Kidney (tissue), 14 donors: ENCODE results near the gene MAP2K3. TPM values are rescaled to one million over a fixed set of nuclear protein-coding genes. Genes with fewer than 3 reads are reported as not detected.

ENCODE experiments used
- DNase-seq, 5 donors: peaks; one replicate each; pipeline ENCODE4 v3.0.0-alpha.2; 2013 to 2020
- FAIRE-seq: peaks from 2 replicates; lab custom pipeline; 2012; peaks lifted over from hg19 to GRCh38; lab: Jason Lieb, UNC
- H3K27ac ChIP-seq, 2 donors: one replicate each; pipeline ENCODE4 v1.7.0; 2013; ENCODE audit warnings: low read depth in 2 of 2, low read length in 2 of 2, inconsistent platforms in 1 of 2
- H3K27me3 ChIP-seq: one replicate; pipeline ENCODE4 v1.7.1; 2013; ENCODE audit warnings: low read length, inconsistent platforms; ENCODE audit not compliant: control insufficient read depth, insufficient read depth
- H3K36me3 ChIP-seq, 3 donors: one replicate each; pipeline versions ENCODE4 v1.7.0 to v1.7.1; 2013; ENCODE audit warnings: low read length in 3 of 3, control low read depth in 1 of 3, inconsistent platforms in 1 of 3; ENCODE audit not compliant: insufficient read depth in 3 of 3, control insufficient read depth in 2 of 3
- H3K4me1 ChIP-seq, 3 donors: one replicate each; pipeline versions ENCODE4 v1.7.0 to v1.7.1; 2013; ENCODE audit warnings: low read length in 3 of 3, inconsistent platforms in 1 of 3, low read depth in 1 of 3; ENCODE audit not compliant: control insufficient read depth in 2 of 3, insufficient read depth in 2 of 3
- H3K4me3 ChIP-seq, 3 donors: one replicate each; pipeline versions ENCODE4 v1.7.0 to v1.8.1; 2013; ENCODE audit warnings: low read length in 3 of 3, control low read depth in 1 of 3, inconsistent platforms in 1 of 3
- H3K9ac ChIP-seq, 3 donors: one replicate each; pipeline versions ENCODE4 v1.7.0 to v1.7.1; 2013; ENCODE audit warnings: low read length in 3 of 3, control low read depth in 1 of 3, inconsistent platforms in 1 of 3
- H3K9me3 ChIP-seq, 3 donors: one replicate each; pipeline versions ENCODE4 v1.7.0 to v1.7.1; 2013; ENCODE audit warnings: low read length in 3 of 3, control low read depth in 1 of 3, inconsistent platforms in 1 of 3; ENCODE audit not compliant: control insufficient read depth in 2 of 3, insufficient read depth in 1 of 3
- intact Hi-C: fragments of 100-400 bp; cut with DNase I; formaldehyde crosslinking; loops from one replicate; pipeline ENCODE4 v1.11.1; 2022
- polyA plus RNA-seq: library from polyadenylated mRNA; stranded (reverse); fragments of 350-450 nt; fragmentation: Illumina TruSeq; extraction: RNeasy Lipid Tissue Mini Kit (QIAGEN cat#74804); gene quantifications from one replicate; pipeline ENCODE4 v1.2.3, GENCODE V29; 2014; ENCODE audit warnings: low read depth, low replicate concordance; ENCODE audit not compliant: insufficient read depth
- total RNA-seq: library from RNA; stranded (reverse); fragmentation: NEBNext Ultra II Directional; extraction: Animal tissue kit (Norgen Biotek cat#: 25700); gene quantifications from one replicate; pipeline ENCODE4 v1.2.1, GENCODE V29; 2021
- TF ChIP-seq, protein P1 (sequence below): IDR thresholded peaks from 3 replicates; pipeline ENCODE4 v1.5.1; 2012; ENCODE audit warnings: mild to moderate bottlenecking, moderate library complexity, borderline replicate concordance; ENCODE audit not compliant: insufficient read depth; ENCODE audit errors: extremely low read depth
- donor health status: control.
- donor health status: control.
- donor health status: control.
- donor health status: control.
- donor health status: control.
- donor health status: DM: yes; HTN: yes; CAD: no.
- donor health status: Normal renal cell carcinoma (clear cell type).

MAP2K3 gene
- total and polyA plus RNA-seq, 2 donors from 2014 or later = 40.1 to 44.0 TPM

DNA sequence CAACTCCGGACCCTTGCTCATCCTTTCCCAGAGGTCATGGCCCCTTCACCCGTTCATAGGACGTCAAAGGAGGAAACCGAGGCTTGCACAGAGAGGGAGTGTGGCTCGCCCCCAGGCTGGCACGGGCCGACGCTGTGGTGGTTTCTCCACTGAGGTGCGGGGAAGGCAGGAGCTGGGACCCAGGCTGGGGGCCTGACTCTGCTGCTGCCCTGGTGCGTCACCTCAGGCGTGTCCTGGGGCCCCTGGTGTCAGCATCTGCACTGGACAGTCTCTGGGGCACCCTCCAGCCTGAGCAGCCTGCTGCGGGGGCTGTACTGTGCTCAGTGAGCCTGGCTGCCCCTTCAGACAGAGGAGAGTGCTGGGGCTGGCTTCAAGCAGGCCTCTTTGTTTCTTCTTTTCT, 7.4 kb downstream of the MAP2K3 start:
- no peaks in the 10 kb centered on the region for H3K27me3 ChIP-seq
- peak in 1 of 5 donors; percentile 81 for DNase-seq
- H3K4me3 ChIP-seq = no peak overlapping the region
- intact Hi-C loops = no loop called here
- TF ChIP-seq, protein P1, sequence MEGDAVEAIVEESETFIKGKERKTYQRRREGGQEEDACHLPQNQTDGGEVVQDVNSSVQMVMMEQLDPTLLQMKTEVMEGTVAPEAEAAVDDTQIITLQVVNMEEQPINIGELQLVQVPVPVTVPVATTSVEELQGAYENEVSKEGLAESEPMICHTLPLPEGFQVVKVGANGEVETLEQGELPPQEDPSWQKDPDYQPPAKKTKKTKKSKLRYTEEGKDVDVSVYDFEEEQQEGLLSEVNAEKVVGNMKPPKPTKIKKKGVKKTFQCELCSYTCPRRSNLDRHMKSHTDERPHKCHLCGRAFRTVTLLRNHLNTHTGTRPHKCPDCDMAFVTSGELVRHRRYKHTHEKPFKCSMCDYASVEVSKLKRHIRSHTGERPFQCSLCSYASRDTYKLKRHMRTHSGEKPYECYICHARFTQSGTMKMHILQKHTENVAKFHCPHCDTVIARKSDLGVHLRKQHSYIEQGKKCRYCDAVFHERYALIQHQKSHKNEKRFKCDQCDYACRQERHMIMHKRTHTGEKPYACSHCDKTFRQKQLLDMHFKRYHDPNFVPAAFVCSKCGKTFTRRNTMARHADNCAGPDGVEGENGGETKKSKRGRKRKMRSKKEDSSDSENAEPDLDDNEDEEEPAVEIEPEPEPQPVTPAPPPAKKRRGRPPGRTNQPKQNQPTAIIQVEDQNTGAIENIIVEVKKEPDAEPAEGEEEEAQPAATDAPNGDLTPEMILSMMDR = no peak
- no peak for FAIRE-seq
- no peaks in the 10 kb centered on the region for H3K9me3 ChIP-seq
- no peak overlapping the region for H3K9ac ChIP-seq
- H3K4me1 ChIP-seq = peaks cover 4 to 53% (median 43%) of the 10 kb centered on the region in 3 donors
- H3K27ac ChIP-seq = no peak overlapping the region
- no peaks in the 10 kb centered on the region for H3K36me3 ChIP-seq

DNA sequence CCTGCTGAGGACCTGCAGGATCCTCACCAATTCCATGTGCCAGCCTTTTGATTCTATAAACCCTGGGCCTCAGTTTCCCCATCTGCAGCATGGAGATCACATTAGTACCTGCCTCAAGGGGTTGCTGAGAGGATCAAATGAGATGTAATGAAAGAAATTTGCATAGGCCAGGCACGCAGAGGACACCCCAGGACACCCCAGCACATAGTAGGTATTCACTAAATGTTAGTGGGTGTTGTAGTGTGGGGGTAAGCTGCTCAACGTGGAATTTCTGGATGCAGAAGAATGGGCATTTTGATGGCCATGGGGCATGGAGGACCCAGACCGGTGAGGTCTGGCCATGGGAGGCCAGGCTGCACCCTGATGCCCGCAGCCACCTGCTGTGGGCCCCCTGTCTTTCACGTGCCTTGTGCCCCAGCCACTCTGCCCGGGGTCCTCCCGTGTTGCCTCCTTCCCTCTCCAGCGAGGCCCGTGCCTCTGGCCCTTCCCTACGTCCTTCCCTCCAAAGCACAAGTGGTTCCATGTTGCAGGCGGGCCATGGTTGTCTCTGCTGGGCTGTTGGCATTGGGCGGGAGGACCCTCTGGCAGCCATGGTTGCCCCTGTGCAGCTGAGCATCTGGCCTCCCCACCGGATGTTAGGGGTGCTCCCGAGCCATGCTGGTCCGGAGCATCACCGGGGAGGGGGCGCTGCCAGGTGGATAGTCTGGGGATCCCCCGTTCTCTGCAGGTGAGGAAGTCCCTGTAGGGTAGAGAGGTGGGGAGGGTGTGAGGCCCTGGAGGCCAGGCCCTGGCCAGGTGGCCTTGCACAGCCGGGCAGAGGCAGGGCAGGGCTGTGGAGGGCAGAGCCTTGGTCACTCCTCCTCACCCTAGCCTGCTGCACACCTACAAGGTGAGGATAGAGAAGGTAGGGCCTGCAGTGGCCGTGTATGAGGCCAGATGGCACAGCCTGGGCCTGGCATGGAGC, 8.6 kb downstream of the MAP2K3 start:
- Histone ChIP-seq H3K36me3 (no peaks in the 10 kb centered on the region), H3K9ac (no peak overlapping the region), H3K9me3 (no peaks in the 10 kb centered on the region), H3K27me3 (no peaks in the 10 kb centered on the region), H3K4me1 (peaks cover 0 to 42% (median 33%) of the 10 kb centered on the region in 3 donors), H3K27ac (peak overlapping the region in 1 of 2 donors; percentile 23), H3K4me3 (no peak overlapping the region)
- FAIRE-seq (no peak), DNase-seq (peak in 1 of 5 donors; percentile 77)
- TF ChIP-seq, protein P1 = no peak
- intact Hi-C loops = no loop called here

DNA sequence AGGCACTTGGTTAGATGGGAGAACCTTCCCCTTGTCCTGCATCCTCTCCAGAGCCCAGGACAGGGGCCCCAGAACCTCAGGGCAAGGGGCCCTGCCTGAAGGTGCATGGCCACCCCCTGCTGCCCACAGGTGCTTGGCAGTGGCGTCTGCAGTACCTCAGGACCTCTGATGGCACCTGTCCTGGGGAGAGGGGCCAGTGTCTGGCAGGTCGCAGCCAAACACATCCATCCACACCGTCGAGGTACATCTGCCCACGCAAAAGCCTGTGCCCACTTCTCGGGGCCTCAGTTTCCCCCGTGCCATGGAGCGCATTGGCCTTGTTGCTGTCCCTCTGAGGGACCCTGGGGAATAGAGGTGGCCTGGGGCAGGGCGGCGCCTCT, 9.3 kb downstream of the MAP2K3 start:
- H3K9ac ChIP-seq = no peak overlapping the region
- H3K4me3 ChIP-seq = no peak overlapping the region
- DNase-seq (no peak), FAIRE-seq (no peak)
- intact Hi-C loops = no loop called here
- no peak overlapping the region for H3K27ac ChIP-seq
- peaks cover 0 to 2% (median 0%) of the 10 kb centered on the region in 3 donors for H3K36me3 ChIP-seq
- TF ChIP-seq, protein P1 = no peak
- no peaks in the 10 kb centered on the region for H3K27me3 ChIP-seq
- no peaks in the 10 kb centered on the region for H3K9me3 ChIP-seq
- peaks cover 0 to 35% (median 26%) of the 10 kb centered on the region in 3 donors for H3K4me1 ChIP-seq
